DMS 273 treated with DMSO at 0.1 percent for 48 hours (cell line): ENCODE results near the gene GJD2.

ENCODE experiments used
- DNase-seq: peaks from one replicate; lab custom pipeline; 2025; lab: John Stamatoyannopoulos, UW

GJD2 gene

DNA sequence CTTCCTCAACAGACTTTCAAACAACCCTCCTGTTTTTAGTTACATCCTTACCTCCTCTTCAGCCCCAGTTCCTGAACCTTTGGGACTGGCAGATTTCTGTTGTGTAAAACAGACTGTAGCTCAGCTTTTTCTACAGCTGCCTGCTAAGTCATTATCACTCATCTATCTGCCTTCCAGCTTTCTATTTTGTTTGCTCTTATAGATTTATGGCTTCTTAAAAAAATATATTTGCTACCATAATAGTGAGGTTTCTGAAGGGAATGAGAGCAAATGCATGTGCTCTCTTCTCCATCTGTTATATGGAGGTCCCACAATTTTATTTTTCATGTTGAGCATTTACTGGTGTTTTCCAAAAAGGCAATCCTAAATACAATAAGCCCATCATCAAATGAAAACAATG, 18.2 kb upstream of the GJD2 start:
- no peak for DNase-seq

DNA sequence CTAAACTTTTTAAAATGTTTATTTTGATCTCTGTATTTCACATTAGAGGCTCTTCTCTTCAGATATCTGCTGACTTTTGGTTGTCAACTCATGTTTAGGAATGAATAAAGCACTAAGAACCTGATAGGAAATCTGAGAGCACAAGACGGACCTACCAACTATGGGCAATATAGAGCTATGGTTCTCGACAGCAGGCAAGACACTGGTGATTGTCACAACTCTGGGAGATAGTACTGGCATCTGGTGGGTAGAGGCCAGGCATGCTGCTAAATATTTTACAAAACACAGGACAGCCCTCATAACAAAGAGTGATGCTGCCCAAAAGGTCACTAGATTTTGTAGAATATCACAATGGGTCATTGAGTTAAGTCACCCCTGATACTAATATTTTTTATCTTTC, 17.5 kb upstream of the GJD2 start:
- DNase-seq: no peak

DNA sequence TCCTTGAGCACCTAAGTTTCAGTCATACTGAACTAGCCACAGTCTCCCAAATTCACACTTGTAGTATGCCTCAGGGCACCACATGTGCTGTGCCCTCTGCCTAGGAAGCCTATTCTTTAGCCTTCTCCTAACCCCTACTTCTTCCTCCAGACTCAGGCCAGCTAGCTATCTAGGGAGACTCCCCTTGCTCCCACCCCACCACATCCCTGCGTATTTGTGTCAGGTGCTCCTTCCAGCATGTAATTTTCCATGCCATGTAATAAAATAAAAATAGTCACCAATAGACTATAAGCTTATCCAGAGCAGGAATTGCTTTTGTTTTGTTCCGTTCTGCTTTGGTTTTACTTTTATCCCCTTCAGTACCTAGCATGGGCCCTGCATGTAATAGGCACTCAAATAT, 14.9 kb upstream of the GJD2 start:
- DNase-seq: no peak

- no peak for DNase-seq
Observed at GRCh38 chr15:34768530-34768929, 13.7 kb upstream of the GJD2 start.

GRCh38 chr15:34765741-34766140, 10.9 kb upstream of the GJD2 start:
- DNase-seq: no peak

GRCh38 chr15:34760909-34761308, 6.1 kb upstream of the GJD2 start:
- no peak for DNase-seq

GRCh38 chr15:34759992-34760391, 5.2 kb upstream of the GJD2 start:
- DNase-seq: no peak

GRCh38 chr15:34759347-34759746, 4.5 kb upstream of the GJD2 start:
- DNase-seq: no peak

DNA sequence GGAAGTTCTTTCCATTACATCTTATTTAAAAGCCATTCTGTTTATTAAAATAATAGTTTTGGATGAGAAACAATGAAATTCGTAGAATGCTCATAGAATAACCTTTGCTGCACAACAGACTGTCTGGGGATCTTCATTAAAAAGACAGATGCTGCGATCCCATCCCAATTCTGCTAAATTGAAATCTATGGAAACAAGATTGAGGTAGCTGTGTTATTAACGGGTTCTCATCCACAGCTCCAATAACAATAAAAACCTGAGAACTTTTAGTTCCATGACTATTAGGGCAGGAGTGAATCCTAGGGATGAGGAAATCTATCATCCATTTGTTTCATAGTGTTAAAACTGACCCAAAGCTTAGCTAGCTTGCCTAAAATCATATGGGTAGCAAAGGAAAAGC, 2.5 kb upstream of the GJD2 start:
- no peak for DNase-seq

DNA sequence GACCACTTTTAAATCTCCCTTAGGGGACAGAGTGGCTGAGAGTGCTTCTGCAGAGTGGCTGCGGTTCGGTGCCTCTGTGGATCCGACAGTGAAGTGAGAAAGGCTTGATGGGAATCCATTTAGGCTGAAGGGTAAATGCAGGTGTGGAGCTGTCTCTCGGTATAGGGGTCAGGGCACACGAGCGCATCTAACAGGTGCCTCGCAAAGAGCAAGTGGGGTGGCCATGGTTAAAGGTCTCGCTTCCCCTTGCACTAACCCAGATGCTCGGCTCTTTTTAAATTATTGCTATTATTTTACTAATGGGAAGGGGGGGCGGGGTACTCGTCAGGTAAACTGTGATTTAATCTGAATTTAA, 598 bp upstream of the GJD2 start:
- no peak for DNase-seq

- no peak for DNase-seq
Observed at GRCh38 chr15:34754171-34754601, 612 bp downstream of the GJD2 start.

DNA sequence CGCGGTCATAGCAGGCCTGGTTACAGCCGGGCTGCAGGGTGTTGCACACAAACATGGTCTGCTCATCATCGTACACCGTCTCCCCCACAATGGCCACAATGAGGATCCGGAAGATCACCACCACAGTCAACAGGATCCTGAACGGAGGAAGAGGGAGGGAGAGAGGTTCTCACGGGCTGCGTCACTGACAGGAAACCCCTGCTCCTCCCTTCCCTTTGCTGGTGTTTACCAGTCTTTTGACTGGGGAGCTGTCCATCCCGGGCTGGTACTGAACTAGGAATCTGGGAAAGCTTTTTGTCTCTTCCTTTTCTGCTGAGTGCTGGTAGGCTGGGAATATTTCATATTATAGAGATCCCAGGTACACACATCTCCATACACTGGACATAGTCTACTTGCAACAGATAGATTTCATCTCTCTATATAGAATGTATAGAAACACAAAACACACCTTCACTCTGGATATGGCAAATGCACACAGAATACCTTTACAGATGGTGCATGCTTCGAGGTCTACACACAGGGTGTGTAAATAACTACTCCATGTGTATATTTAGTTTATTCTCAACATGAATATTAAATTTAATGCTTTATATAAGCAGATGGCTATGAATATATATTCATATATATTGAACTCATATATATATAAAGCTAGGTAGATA, 1.4 kb downstream of the GJD2 start:
- no peak for DNase-seq

DNA sequence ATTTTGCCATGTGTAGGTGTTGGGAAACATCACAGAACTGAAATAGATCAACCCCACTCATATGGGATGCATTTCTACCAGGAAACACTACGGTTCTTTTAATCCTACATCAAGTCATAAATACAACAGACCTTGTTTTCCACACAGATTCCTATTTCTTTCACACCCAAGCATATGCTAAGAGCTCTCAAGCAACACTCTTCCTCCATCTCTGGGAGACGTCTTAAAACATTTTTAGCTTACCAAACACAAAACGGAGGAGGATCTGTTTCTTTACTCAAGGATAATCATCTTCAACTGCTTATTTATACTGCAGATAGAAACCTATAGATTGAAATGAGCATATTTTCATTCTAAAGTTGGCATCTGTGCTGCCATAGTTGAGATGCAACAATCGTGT, 5.1 kb downstream of the GJD2 start:
- no peak for DNase-seq

- no peak for DNase-seq
Observed at GRCh38 chr15:34739346-34739745, 15.5 kb downstream of the GJD2 start.

GRCh38 chr15:34738002-34738401, 16.8 kb downstream of the GJD2 start:
- no peak for DNase-seq

DNA sequence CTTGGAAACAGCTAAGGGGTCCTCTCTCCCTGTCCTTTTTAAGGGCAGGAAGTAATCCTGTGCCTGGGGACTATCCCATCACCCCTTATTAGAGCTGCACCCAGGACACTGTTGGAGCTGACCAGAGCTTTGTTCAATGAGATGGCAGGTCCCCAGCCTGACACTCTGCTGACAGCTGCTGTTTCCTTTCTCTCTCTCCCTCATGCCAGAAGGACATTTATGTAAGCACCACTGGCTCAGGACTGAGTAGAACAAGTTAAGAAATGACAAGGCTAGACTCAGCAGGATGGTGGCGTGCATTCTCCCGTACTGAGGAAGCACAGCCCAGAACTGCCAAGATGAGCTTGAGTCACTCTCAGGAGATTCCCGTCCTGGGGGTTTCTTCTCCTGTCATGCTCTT, 17.3 kb downstream of the GJD2 start:
- no peak for DNase-seq

- no peak for DNase-seq
Observed at GRCh38 chr15:34734303-34734702, 20.5 kb downstream of the GJD2 start.

DNA sequence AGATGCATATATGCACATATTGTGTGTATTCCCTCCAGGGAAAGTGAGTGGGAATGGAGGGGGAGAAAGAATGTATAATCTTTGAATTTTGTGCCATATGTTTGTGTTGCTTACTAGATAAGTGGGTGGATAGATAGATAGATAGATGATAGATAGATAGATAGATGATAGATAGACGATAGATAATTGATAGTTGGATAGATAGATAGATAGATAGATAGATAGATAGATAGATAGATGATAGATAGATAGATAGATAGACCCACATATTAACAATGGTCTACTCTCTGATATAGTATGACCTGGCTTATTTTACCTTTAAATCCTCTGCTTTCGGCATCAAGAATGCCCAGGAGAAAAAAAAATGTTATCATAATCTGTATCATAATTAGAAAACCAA, 21.2 kb downstream of the GJD2 start:
- DNase-seq: no peak

GRCh38 chr15:34732430-34732829, 22.4 kb downstream of the GJD2 start:
- DNase-seq: no peak

GRCh38 chr15:34730701-34731100, 24.1 kb downstream of the GJD2 start:
- DNase-seq: no peak

GRCh38 chr15:34729886-34730285, 24.9 kb downstream of the GJD2 start:
- DNase-seq: no peak

DNA sequence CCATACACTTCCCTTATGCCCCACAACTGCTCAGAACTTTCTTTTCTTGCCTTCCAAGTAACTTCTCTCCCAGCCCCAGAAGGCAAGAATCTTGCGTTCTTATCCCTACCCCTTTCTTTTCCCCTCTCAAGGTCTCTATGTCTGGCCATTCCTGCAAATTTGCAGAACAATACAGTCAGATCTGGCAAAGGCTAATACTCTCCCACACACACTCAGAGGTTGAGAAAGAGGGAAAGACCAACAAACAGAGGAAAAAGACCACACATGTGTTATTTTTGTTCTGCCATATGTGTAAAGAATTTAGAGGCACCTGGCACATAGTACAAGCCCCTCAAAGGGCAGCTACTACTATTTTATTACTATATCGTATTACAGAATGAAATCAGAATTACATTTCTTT, 25.7 kb downstream of the GJD2 start:
- DNase-seq: no peak

GRCh38 chr15:34726406-34727100, 28.2 kb downstream of the GJD2 start:
- DNase-seq: no peak

DNA sequence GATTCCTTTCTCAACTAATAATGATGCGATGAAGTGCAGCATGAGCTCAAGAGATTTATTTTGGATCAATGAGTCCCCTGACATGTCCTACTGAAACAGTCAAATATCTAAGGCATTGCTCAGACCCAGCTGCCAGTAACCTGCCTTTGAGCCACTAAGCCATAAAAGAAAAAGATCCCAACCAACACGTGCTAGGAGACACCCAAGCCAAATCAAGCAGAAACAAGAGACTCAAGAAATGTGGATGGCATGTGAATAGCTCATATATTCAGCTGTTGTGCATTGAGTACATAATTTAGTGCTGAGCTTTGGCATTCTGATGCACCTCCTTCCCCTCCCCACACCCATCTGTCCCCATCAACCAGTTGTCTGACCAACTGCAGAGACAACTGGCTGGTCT, 29.2 kb downstream of the GJD2 start:
- no peak for DNase-seq
